CD4-positive, alpha-beta T cell treated with Interleukin-6 for 4 hours (primary cell): ENCODE results near the gene ZDHHC14.
A peak's percentile ranks its signal among the peaks of the same experiment; 100 is the strongest.

Source experiments
- DNase-seq: peaks from one replicate; pipeline ENCODE4 v3.0.0-alpha.2; 2020; ENCODE audit warnings: mixed read lengths

ZDHHC14 gene

DNA sequence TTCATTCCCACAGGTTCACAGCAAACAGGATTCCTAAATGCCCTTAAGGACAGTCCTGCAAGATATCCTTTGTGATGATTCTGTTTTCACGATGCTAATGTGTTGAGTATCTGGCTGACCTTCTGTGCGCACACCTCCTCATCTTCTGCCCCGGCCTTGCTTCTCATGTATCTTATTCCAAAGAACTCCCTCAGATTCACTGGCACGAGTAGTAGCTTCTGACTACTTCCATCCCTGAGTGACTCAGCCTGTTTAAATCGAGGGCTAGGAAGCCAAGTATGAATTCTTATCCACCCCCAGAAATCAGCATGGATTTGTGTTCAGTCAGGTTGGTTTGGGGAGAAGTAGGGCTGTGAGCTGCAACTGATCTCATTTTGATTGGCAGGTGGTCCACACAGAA lies 251.8 kb downstream of the ZDHHC14 start:
- DNase-seq = no peak

DNA sequence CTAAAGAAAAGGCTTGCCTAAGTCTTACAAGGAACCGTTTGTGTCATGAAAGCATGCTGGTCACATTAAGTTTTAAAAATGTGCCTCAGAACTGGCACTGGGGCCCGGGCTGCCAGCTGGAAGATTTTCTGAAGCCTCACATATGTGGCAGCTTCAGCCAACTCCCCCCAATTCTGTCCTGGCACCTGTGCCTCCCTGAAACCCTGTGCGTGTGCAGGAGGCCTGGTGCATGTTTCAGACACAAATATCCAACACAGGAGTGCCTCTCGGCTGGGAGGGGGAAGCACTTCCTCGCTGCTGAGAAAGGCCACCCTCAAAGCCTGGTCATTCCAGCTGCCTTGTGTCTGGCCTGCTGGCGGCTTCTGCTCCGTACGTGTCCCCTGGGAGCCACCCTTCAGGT lies 253.6 kb downstream of the ZDHHC14 start:
- DNase-seq = no peak

DNA sequence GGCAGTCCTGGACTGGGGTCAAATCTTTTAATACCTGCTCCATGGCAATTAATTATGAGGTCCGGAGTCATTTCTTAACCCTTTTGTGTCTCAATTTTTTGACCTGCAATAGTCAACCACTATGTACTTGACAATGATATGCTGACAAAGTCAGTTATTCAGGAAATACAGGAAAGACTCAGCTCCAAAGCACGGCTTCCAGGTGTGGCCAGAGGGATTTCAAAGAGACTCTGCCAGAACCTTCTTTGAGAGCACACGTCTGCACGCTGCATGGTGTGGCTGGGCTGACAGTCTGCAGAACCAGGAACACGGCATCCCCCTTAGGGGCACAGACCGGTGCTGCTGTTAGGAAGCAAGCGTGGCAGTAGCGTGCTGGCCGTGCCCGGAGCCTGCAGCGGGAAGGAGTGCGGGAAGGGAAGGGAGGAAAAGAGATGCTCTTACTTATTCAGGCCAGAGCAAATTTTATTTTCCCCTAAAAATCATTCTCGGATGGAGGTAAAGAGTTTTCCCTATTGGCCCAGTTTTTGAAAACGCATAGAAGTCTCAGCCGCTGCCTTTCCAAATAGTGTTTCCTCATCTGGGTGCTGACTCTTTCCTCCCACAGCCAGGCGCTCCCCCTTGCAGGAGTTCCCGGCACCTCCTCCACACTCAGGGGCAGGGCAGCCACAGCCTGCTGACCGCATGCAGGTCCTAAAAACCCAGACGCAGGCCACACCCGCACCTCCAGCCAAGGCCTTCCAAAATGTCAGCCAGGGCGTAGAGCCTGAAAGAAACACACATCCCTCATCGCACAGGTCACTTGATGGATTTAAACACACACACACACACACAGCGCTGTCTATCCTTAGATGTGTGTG lies 254.6 kb downstream of the ZDHHC14 start:
- no peak for DNase-seq

DNA sequence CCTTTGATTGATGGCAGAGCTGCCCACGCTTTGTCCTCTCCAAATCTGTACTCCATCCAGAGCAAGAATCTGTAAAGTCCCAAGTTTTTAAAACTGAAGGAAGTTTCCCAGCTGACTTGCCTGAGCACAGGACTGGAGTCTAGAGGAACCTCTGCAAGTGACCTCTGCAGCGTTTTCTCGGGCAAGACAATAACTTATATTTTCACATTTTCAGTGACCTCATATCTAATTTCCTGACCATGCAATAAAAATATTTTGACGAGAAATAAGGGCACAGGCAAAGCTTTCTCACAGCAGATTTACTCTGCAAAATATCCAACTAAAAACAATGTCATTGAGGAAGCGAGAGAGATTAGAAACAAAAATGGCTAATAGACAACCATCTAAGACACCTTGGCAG lies 256.5 kb downstream of the ZDHHC14 start:
- no peak for DNase-seq

DNA sequence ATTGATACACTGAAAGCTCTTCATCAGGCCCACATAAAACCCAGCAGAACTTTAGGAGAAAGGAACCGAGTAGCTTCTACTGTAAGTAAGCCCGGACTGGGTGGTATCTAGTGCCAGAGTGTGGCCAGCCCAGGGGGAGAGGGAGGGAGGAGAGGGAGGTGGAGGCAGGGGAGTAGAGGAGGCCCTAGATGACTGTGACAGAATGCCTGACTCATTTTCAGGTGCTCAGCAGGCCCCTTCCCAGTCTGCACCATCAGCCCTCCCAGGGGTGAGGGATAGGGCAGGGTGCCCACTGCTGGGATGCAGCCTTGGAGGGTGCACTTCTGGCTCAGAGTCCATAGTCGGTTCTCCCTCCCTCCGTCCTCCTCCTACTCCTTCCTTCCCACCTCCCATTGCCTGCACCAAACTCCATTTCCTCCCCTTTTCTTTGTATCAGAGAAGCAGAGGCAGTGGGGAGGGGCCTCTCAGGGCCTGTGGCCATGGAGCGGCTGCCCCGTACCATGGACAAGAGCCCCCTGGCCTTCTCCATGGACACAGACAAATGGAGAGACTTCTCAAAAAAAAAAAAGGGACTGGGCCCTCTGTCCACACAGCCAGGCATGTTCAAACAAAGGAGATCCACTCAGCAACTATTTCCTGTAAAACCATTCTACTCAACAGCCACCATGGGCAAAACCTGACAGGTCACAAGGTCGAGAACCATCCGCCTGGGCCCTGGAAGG lies 257.1 kb downstream of the ZDHHC14 start:
- no peak for DNase-seq

DNA sequence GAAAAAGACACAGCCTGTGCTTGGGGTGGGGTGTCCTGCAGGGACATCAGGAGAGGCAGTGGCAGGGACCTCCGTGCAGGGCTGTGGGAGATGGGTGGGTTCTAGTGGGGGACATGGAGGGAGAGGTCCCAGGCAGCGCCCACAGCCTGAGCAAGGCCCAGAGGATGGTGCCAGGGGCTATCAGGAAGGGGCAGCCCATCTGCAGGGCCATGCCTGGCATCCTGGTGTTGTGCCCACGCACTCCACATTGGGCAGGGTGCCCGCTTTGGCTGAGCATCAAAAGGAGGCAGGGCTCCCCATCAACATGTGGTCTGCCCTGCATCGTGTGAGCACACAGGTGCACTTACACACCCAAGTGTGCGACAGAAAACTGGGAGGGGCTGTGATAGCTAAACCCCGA lies 257.8 kb downstream of the ZDHHC14 start:
- DNase-seq = no peak

DNA sequence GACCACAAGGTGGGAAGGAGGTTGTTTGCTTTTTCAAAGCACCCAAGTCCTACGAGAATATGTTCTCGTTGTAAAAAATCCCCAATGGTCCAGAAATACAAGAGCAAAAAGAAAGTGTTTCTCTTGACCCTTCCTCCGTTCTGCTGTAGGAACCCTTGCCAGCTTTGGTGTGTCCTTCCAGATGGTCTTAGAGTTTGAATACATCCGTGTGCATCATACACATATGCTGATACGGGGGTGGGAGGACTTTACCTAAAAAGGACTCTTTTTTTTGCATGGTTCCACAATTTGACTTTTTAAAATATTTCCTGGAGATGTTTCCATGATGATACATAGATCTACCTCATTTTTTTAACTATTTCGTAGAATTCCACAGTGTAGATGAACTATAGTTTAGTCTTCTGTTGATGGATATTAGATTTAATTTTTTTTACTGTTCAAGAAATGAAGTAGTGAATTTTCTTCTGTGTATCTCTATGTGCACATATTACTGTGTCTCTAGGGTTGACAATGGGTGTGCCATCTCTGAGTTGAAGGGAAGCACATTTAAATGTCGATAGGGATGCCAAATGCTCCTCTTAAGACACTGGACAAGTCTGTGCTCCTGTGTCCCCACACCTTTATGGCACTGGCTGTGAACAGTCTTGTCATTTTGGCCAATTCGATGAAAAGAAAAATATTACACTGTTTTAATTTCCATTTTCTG lies 259.9 kb downstream of the ZDHHC14 start:
- DNase-seq = no peak

DNA sequence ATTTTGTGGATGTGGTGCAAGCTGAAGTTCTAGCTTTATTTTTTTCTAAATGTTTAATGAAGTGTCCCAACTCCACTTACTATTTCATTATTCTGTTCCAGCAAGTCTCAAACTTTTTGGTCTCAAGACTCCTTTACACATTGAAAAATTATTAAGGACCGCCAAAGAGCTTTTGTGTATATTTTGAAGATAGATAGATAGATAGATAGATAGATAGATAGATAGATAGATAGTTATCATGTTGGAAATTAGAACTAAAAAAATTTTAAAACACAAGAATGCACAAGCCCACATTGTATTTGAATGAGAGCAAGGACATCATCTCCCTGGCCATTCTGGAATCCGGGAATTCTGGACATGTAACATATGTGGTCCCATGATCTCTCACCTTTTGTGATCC lies 260.8 kb downstream of the ZDHHC14 start:
- no peak for DNase-seq

DNA sequence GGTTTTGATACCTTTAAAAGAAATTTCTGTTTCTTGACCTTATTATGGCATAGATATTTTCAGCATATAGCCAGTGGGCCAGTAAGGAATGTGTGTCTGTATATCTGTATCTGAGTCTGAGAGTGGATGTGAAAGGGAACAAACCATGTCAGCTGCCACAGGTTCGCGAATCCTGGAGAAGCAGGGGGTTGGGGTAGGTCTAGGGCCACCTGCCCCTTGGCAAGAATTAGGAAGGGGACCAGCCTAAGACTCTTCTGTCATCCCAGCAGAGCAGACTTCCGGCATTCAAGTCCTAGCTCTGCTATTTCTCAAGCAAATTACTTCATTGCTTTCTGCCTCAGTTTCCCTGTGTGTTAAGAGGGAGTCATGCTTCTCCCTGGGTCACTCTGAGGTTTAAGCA lies 261.7 kb downstream of the ZDHHC14 start:
- DNase-seq = no peak

DNA sequence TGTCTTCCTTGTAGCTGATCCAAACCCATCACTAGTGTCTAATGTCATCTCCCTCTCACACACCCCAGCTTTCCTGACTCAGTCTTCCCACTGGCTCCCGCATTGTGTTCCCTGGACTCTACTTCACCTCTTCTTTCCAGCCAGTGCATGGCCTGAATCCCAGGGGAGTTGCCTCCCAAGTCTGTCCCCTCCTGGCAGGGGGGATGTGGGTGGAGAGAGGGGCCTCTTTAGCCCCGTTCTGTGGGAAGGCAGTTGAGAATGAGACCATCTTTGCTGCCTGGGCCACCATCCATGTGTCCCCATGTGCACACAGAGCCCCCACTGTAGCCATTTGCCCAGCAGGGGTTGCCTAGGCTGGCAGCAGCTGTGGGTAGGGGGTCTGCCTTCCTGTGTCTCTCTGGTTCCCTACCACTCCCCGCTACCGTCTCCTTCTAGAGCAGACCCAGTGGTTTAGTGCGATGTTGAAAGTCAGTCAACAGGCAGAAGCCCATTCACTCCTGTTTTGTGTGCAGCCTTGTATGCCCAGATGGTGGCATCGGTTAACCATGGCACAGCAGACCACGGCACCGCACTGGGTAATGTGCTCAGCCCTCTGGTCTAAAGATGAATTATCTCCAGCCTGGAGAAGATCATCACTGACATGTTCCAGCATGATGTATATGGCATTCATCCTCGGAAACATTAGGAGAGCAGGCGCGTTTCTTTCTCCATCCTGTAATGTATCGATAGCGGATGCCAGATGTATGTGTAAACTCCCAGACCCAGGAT lies 263.2 kb downstream of the ZDHHC14 start:
- peak; percentile 32 for DNase-seq

DNA sequence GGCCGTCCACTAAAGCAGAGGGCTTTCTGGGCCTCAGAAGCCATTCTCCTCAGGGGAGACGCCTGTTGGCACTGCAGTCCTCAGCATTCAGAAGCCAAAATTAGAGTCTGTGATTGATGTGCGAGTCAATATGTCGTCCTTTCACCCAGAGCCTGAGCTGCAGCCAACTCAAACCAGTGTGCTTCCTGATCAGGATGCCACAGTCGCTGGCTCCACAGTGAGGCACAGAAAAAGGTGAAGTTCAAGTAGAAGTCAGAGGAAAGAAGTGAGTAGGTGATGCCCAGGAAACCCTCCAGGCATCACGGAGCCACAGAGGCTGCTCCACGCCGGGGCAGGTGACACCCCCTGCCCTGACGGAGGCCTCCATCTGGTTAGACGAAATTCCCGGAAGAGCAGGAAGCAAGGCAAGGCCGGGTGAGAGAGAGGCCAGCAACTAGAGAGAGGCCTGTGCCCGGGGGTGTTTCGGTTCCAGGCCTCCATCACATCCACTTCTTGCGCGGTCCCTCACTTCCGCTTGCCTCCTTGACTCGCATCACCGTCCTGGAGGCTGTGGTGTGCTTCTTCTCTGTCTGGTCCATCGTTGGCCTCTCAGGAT lies 264.3 kb downstream of the ZDHHC14 start:
- no peak for DNase-seq

DNA sequence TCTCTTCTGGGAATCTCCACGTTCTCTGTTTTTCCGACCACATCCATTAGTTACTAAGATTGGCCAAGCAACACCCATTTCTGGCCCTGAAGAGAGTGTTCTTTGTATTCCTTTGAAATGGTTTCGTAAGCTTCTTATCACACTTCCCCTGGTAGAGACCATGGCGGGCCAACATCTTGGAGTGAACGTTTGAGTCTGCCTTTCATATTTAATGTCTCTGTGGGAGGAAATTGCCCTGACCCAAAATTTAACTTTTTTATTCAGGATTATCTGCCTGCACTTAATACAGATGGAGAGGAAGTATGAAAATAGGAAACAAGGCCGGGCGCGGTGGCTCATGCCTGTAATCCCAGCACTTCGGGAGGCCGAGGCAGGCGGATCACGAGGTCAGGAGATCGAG lies 265.0 kb downstream of the ZDHHC14 start:
- no peak for DNase-seq

DNA sequence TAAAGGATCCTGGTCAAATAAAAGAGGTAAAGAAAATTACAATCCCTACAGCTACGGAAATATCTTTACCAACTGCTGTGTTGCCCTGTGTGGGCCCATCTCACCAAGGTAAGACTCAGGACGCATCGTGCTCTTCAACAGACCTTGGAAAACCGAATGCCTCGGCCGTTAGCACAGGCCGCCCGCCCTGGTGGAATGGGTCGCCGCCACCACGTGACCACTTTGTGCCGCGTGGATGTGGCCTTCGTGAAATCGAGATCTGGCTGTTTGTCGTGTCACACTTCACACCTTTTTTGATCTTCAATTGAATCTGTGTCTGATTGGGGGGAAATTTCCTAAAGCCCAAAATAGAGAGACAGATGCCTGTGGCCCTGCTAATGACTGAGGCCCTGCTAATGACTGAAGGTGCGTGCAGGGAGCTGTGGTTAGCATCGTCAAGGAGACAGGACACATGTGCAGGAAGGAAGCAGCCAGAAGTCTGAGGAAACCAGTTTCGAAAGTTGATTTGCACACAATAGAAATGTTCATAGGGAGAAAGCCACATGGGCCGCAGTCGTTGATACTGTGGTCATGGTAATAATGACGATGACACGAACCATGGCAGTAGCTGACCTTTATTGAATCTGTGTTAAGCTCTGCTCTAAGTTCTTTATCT lies 266.4 kb downstream of the ZDHHC14 start:
- DNase-seq = no peak

DNA sequence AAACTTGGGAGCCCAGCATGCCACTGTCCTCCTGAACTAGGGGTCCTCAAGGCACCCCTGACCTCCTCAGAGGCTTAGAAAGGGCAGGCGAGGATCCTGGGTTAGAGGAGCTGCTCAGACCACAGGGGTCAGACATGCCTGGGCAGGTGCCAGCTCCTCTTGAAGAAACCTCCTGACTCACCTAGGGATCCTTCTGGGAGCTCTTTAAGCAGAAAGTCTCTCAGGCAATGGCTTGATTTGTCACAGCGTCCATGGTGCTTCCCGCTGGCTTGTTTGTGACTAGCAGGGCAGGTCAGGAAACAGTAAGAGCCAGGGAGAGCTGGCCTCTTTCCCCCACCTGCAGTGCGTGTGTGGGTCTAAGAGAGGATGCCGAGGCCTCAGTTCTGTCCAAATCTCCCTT lies 267.6 kb downstream of the ZDHHC14 start:
- no peak for DNase-seq

DNA sequence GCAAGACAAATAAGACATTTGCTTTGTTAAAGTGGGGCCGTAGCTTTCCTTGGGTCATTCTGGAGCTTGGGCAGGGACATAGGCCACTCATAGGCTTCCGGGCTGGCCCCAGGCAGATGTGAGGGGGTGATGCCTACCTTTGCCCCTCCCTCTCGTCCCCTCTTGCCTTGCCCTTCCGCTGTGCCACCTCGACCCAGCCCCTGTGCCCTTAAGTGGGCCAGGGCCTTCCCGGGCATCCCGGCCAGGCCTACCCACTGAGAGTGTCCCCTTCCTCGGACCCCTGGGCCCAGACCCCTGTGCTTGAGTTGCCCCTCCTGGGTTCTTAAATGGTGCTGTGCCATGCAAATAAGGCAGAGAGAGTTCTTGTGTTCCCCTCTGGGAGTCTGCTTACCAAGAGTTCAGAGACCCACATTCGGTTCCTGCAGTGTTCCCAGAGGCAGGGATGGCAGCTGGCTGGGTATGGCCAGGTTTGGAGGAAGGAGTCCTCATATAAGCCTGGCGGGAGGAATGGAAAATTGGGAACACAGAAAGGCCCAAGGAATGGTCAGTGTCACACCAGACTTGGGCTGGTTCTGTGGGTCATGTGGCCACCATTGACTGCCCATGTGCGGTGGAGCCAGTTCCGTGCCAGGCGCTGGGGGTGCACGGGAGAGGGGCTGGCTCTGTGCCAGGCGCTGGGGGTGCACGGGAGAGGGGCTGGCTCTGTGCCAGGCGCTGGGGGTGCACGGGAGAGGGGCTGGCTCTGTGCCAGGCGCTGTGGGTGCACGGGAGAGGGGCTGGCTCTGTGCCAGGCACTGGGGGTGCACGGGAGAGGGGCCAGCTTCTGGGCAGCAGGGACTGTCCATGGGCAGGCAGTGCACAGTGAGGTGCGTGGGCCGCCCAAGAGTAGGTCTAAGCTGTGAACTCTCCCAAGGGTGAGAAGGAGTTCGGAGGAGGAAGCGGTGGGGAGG lies 268.6 kb downstream of the ZDHHC14 start:
- DNase-seq = no peak

DNA sequence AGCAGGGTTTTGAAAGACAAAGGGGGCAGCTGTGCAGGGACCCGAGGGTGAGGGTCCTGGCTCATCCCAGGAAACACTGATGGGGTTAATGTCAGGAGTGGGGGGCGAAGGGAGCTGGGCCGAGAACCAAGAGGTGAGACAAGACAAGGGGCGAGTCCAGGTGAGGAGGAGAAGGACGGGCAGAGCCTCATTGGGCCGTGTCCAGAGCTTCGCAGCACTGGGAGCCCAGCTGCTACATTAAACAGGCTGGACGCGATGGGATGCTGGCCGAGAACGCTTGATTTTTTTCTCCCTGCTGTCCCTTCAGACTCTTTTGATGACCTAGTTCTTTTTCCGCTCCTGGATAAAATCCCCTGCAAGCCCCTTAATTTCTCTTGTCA lies 269.3 kb downstream of the ZDHHC14 start:
- no peak for DNase-seq

DNA sequence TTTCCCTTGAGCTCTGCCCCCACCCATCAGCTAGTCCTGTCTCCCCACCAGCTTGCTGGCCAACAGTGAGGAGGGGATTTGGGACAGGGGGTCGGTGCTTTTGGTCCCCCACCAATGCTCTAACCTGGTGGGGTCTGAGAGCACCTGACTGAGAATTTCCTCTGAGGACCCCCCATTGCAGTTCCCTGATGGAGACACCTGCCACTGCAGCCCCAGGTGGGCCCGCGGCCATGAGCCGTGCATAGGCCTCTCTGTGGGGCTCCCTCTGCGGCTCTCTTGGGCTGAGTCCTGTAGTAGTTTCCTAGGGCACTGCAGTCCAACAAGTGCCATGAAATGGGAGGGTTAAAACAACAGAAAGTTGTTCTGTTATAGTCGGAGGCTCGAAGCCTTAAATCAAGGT lies 269.8 kb downstream of the ZDHHC14 start:
- no peak for DNase-seq

DNA sequence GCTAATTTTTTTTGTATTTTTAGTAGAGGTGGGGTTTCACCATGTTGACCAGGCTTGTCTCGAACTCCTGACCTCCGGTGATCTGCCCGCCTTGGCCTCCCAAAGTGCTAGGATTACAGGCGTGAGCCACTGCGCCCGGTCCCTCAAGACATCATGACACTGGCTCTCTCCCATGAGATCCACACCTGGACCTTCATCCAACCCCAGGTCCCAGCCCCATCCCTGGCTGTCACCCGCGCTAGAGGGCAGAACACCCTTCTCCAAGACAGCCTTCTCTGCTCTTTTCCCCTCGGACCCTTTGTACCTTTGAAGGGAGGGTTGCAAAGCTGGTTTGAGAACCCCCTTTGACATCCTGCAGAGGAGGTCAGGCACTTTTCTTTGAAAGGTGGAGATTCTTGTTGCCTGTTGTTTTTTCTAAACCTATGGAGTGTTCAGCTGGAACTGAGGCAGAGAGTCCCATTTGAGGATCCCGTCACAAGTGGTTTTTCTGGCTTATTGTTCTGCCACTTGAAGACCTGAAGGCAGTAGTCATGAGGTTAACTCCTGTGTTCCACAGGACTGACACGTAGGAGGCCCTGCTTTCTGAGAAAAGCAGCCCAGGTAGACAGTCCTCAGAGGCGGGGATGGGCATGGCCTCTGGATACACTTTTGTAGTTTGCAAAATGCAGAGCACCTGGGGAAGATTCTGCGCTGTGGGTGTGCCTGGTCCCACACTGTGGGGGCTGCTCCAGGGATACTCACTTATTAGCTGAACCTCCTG lies 270.9 kb downstream of the ZDHHC14 start:
- no peak for DNase-seq

DNA sequence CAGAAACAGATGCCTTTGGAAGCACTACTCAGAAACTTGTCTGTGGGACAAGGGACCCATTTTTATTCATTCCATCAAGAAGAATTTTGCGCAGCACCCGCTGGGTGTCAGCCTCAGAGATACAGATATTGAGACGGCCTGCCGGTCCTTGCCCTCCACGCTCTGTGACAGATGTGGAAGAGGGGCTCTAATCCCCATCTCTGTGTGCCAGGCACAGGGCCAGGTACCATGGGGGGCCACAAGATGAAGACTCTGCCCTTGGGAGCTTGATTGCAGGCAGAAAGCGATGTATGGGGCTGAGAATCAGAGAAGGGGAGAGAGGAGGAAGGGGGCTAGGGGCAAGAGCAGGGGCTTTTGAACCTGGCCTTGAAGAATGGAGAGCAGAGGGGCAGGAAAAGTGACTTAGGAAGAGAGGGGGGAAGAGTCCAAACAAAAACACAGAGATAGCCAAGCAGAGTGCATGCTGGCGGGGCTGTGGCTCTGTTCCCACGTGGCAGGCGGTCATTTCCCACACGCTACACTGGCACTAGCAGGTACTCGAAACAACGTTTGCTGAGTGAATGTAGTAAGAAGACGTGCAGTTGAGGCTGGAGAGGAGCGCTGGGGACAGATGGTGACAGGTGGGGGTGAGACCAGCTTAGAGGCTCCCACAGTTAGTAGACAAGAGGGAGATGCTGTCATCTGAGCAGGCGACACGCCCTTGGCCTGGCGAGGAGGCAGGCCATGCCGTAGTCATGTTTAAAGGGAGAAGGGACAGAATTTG lies 271.8 kb downstream of the ZDHHC14 start:
- DNase-seq = no peak
